ENCODE measurements around the gene CDK6.

GRCh38 chr7:92682330-92682729 lies 154.0 kb downstream of the CDK6 start:
- TF ChIP-seq POLR2A (IDR thresholded peaks at IDR 0.05): no peak
- TF ChIP-seq, protein P1, sequence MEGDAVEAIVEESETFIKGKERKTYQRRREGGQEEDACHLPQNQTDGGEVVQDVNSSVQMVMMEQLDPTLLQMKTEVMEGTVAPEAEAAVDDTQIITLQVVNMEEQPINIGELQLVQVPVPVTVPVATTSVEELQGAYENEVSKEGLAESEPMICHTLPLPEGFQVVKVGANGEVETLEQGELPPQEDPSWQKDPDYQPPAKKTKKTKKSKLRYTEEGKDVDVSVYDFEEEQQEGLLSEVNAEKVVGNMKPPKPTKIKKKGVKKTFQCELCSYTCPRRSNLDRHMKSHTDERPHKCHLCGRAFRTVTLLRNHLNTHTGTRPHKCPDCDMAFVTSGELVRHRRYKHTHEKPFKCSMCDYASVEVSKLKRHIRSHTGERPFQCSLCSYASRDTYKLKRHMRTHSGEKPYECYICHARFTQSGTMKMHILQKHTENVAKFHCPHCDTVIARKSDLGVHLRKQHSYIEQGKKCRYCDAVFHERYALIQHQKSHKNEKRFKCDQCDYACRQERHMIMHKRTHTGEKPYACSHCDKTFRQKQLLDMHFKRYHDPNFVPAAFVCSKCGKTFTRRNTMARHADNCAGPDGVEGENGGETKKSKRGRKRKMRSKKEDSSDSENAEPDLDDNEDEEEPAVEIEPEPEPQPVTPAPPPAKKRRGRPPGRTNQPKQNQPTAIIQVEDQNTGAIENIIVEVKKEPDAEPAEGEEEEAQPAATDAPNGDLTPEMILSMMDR (IDR thresholded peaks at IDR 0.05): no peak

All from lower leg skin (tissue), 3 donors.